Measurements from ENCODE around the gene METTL15.

The METTL15 gene

DNA sequence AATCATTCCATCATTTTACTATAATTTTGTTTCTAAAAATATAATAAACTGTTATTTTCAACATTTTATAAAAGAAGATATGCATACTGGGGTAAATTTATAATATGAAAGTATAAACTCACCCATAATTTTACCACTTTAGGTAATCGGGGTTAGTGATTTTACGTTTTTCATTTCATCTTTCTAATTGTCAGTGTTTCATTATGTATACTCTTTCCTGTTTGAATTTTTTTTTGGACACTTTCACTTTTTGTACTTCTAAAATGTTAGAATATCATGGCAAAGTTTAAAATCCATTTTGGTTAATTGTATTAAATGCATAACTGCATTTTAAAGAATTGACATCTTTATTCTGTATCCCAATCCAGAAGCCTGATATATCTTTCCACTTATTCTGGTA is 115.8 kb downstream of the METTL15 start:
- no peak for DNase-seq
- Histone ChIP-seq H3K4me3 (ENCODE audit: low read depth, low read length) (no peak overlapping the region), H3K27ac (no peak overlapping the region), H3K36me3 (replicated peaks) (no peaks in the 10 kb centered on the region), H3K27me3 (replicated peaks) (no peaks in the 10 kb centered on the region)
- in situ Hi-C loops (cut with HindIII; ENCODE audit: low pct_ligation_motif_present, low sequenced_read_pairs): no loop called here
- TF ChIP-seq, protein P1, sequence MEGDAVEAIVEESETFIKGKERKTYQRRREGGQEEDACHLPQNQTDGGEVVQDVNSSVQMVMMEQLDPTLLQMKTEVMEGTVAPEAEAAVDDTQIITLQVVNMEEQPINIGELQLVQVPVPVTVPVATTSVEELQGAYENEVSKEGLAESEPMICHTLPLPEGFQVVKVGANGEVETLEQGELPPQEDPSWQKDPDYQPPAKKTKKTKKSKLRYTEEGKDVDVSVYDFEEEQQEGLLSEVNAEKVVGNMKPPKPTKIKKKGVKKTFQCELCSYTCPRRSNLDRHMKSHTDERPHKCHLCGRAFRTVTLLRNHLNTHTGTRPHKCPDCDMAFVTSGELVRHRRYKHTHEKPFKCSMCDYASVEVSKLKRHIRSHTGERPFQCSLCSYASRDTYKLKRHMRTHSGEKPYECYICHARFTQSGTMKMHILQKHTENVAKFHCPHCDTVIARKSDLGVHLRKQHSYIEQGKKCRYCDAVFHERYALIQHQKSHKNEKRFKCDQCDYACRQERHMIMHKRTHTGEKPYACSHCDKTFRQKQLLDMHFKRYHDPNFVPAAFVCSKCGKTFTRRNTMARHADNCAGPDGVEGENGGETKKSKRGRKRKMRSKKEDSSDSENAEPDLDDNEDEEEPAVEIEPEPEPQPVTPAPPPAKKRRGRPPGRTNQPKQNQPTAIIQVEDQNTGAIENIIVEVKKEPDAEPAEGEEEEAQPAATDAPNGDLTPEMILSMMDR (IDR thresholded peaks at IDR 0.05; ENCODE audit: low read depth, low read length, missing control alignments): no peak

DNA sequence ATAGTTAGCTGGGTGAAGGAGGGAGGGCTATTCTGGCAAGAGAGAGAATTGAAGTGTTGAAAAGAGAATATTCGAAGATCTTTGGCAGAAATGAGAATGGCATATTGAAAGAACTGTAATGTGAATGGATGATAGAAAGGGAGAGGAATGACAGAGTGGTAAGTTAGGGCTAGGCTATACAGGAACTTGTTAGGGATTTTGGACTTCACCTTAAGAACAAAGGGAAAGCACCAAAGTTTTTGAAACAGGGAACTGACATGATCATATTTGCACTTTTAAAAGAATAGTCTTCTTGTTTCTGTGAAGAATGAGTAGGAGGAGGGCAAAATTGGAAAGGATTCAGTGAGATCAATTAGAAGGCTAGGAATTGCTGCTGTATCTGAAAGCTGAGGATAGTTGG is 119.3 kb downstream of the METTL15 start:
- in situ Hi-C loops (cut with HindIII; ENCODE audit: low pct_ligation_motif_present, low sequenced_read_pairs): no loop called here
- H3K4me3 ChIP-seq (ENCODE audit: low read depth, low read length): no peak overlapping the region
- no peaks in the 10 kb centered on the region for H3K27me3 ChIP-seq (replicated peaks)
- peak overlapping the region; percentile 82 for H3K27ac ChIP-seq
- H3K36me3 ChIP-seq (replicated peaks): no peaks in the 10 kb centered on the region
- no peak for DNase-seq
- TF ChIP-seq, protein P1 (IDR thresholded peaks at IDR 0.05; ENCODE audit: low read depth, low read length, missing control alignments): no peak

DNA sequence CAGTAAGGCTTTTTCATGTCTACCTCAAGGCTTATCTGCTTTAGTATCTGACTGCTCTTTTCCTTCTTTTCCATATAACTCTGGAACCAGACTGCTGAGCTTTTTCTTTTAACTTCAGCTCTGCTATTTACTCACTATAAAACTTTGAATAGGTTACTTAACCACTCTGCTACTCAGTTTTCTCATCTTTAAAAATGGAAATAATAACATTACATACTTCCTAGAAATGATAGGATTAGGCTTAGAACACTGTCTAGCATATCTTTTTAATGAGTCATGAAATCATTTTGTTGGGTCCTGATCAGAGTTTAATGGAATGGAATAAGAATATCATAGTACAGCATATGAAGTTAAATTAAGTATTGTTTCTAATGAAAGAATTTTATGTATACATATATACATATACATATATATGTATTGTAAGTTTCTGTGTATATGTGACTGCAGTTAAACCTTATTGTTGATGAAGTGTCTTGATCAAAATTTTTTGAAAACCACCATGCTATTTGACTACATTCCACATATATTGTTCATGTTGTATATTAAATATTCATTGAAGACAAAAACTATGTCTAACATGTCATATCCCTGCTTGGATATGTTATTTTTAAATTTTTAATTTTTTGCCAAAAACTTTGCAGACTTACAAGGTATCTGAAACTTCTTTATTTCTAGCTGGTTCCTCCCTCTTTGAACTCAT is 120.2 kb downstream of the METTL15 start:
- TF ChIP-seq, protein P1 (IDR thresholded peaks at IDR 0.05; ENCODE audit: low read depth, low read length, missing control alignments): no peak
- Histone ChIP-seq H3K4me3 (ENCODE audit: low read depth, low read length) (no peak overlapping the region), H3K27me3 (replicated peaks) (no peaks in the 10 kb centered on the region), H3K27ac (peak overlapping the region; percentile 82), H3K36me3 (replicated peaks) (no peaks in the 10 kb centered on the region)
- in situ Hi-C loops (cut with HindIII; ENCODE audit: low pct_ligation_motif_present, low sequenced_read_pairs): no loop called here
- no peak for DNase-seq

DNA sequence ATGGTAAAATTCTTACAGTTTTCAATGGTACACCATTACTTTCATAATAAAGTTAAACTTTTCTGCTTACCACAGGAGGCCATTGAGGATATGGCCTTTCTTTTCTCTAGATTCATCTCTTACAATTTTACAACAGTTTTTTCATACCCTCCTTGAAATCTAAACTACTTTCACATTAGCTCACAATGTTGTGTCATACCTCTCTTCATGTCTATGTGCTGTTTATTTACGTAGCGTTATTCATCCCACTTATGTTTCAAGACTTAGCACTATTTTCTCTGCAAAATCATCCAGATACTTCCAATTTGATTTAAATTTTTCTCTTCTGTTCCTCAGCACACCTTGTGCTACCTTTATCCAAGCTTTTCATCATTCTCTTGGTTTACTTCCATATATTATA is 123.3 kb downstream of the METTL15 start:
- in situ Hi-C loops (cut with HindIII; ENCODE audit: low pct_ligation_motif_present, low sequenced_read_pairs): no loop called here
- Histone ChIP-seq H3K36me3 (replicated peaks) (no peaks in the 10 kb centered on the region), H3K27me3 (replicated peaks) (no peaks in the 10 kb centered on the region), H3K4me3 (ENCODE audit: low read depth, low read length) (no peak overlapping the region), H3K27ac (no peak overlapping the region)
- TF ChIP-seq, protein P1 (IDR thresholded peaks at IDR 0.05; ENCODE audit: low read depth, low read length, missing control alignments): no peak
- DNase-seq: no peak

DNA sequence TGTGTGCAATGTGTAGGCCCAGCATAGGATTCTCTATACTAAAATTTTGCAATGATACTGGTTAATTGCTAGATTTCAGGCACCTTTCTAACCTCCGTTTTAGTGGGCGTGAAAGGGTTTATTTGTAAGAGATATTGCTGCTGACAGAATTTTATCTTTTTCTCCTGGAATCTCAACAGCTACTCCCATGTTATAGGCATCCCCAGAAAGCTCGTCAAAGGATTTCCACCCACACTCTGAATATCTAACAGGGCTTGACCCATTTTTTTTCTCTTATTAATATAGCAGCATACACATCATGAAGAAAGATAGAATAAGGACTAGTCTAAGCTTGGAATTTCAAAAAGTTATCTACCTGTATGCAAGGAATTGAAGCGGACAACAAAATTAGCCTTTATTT is 124.5 kb downstream of the METTL15 start:
- TF ChIP-seq, protein P1 (IDR thresholded peaks at IDR 0.05; ENCODE audit: low read depth, low read length, missing control alignments): no peak
- no peak overlapping the region for H3K4me3 ChIP-seq (ENCODE audit: low read depth, low read length)
- no peaks in the 10 kb centered on the region for H3K36me3 ChIP-seq (replicated peaks)
- no peak for DNase-seq
- H3K27ac ChIP-seq: no peak overlapping the region
- in situ Hi-C loops (cut with HindIII; ENCODE audit: low pct_ligation_motif_present, low sequenced_read_pairs): no loop called here
- no peaks in the 10 kb centered on the region for H3K27me3 ChIP-seq (replicated peaks)

DNA sequence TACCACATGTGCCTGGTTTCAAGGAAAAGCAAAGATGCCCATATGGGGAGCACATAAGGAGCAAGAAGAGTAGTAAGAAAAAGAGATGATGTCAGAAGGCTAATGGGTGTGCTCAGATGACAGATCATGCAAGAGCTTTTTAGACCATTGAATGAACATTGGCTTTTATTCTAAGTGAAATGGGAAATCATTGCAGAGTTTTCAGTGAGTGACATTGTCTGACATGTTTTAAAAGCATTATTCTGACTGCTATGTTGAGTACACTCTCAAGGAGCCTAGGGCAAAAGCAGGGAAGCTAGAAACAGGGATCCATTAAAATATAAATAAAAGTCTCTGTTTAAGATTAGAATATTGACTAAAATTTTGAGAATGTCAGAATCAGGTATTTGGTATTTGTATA is 133.6 kb downstream of the METTL15 start:
- in situ Hi-C loops (cut with HindIII; ENCODE audit: low pct_ligation_motif_present, low sequenced_read_pairs): no loop called here

More for the DNA sequence above, 133.6 kb downstream of the METTL15 start:
- DNase-seq: no peak
- Histone ChIP-seq H3K27ac (no peak overlapping the region), H3K4me3 (ENCODE audit: low read depth, low read length) (no peak overlapping the region), H3K36me3 (replicated peaks) (no peaks in the 10 kb centered on the region), H3K27me3 (replicated peaks) (no peaks in the 10 kb centered on the region)
- TF ChIP-seq, protein P1 (IDR thresholded peaks at IDR 0.05; ENCODE audit: low read depth, low read length, missing control alignments): no peak
